K562 (cell line): ENCODE measurements around the gene L3HYPDH.

Experiments used
- ATF1 ChIP-seq, 2 experiments: fragments of 450-650 bp in 1 of 2; IDR thresholded peaks; 2 replicates each; pipeline ENCODE4 v1.6.1; 2016; ENCODE audit warnings: missing compliant biosample characterization in 1 of 2, missing genetic modification characterization in 1 of 2
- NFE2 ChIP-seq: IDR thresholded peaks from 2 replicates; pipeline ENCODE4 v1.6.1; 2014; ENCODE audit warnings: antibody characterized with exemption, low read depth

DNA sequence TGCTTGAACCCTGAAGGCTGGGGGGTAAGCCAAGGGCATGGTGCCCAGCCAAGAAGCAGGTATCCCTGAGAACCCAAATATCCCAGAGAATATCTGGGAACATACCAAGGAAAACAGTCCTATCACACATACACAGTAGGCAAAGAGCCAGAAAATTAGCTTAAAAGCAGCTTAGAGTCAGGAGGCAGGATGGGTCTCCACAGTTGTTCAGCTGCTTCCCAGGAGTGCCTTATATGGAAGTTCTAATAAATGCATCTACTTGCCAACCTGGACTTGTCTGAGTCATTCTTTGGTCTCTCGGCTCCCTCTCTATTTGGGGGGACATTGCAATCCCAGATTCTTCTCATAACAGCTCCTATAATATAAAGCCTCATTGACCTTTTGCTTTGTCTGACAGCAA is 10.0 kb downstream of the L3HYPDH start:
- no peak for TF ChIP-seq NFE2
- no peak for TF ChIP-seq ATF1 (CRISPR knock-in tag; IDR thresholded peaks at IDR 0.05)
- TF ChIP-seq ATF1 (tag; IDR thresholded peaks at IDR 0.05), result no peak
